K562 (cell line): Measurements from ENCODE around the gene ZNF679. TPM values are rescaled to one million over a fixed set of nuclear protein-coding genes. Genes with fewer than 3 reads are reported as not detected.
A peak's percentile ranks its signal among the peaks of the same experiment; 100 is the strongest.
"Not testable (repeated sequence)": the region's sequence is repeated elsewhere in the genome, so short reads cannot be mapped to it uniquely, and the experiment has no call there.

Source experiments
- ATAC-seq: fragments of 200-7000 bp; cut with Tn5 transposase; 3 replicates; pipeline ENCODE4 v1.9.1; 2020; ENCODE audit warnings: moderate library complexity
- BruUV-seq: library from RNA; stranded (reverse); fragments of 400-500 nt; replicated peaks from 2 replicates; lab custom pipeline; 2021; lab: Mats Ljungman, UMichigan
- CTCF ChIA-PET: fragments of 300-600 bp; formaldehyde crosslinking; extraction: SDS; loops from one replicate; lab custom pipeline; 2021; ENCODE audit warnings: low intra/inter-chr PET ratio; lab: Yijun Ruan, JAX
- POLR2A ChIA-PET: fragments of 300-600, 350-650 bp; sonication (Branson Sonifier 250); formaldehyde crosslinking; extraction: SDS; loops from one replicate; lab custom pipeline; 2021; ENCODE audit warnings: antibody characterized with exemption, inconsistent platforms; lab: Yijun Ruan, JAX
- DNase-seq, 4 experiments: peaks; one replicate each; pipeline versions ENCODE4 v3.0.0 to v3.0.0-alpha.2; 2011 to 2018; ENCODE audit warnings: low spot score in 3 of 4, mixed read lengths in 3 of 4; ENCODE audit errors: extremely low read depth in 1 of 4
- FAIRE-seq: peaks from 2 replicates; lab custom pipeline; 2011; peaks lifted over from hg19 to GRCh38; lab: Jason Lieb, UNC
- H2AFZ ChIP-seq: 2 replicates; pipeline ENCODE4 v1.6.0; 2011; ENCODE audit warnings: low read depth, low read length, control low read depth, inconsistent platforms
- H3K27ac ChIP-seq: fragments of 200-600 bp; 3 replicates; pipeline ENCODE4 v1.8.0; 2011; ENCODE audit warnings: low read depth, mild to moderate bottlenecking, control low read depth, inconsistent platforms, low read length, moderate library complexity, mixed read lengths; ENCODE audit errors: extremely low read depth
- H3K27me3 ChIP-seq, 2 experiments: fragments of 300-600 bp in 1 of 2; 2 replicates in 1 of 2; 3 replicates in 1 of 2; pipeline versions ENCODE4 v1.6.0 to v1.8.0; 2011; ENCODE audit warnings: inconsistent platforms in 2 of 2, low read length in 2 of 2, mild to moderate bottlenecking in 1 of 2, mixed read lengths in 1 of 2, moderate library complexity in 1 of 2; ENCODE audit not compliant: control insufficient read depth in 2 of 2, insufficient read depth in 2 of 2
- H3K36me3 ChIP-seq: fragments of 300-600 bp; 3 replicates; pipeline ENCODE4 v1.8.0; 2011; ENCODE audit warnings: mild to moderate bottlenecking, low read length, inconsistent platforms; ENCODE audit not compliant: control insufficient read depth, insufficient read depth
- H3K4me1 ChIP-seq, 2 experiments: fragments of 200-600 bp in 1 of 2; replicated peaks in 1 of 2; 2 replicates in 1 of 2; 3 replicates in 1 of 2; pipeline versions ENCODE4 v1.5.1 to v1.8.0; 2011; ENCODE audit warnings: inconsistent platforms in 2 of 2, low read length in 2 of 2, mild to moderate bottlenecking in 1 of 2, mixed read lengths in 1 of 2, moderate library complexity in 1 of 2; ENCODE audit not compliant: control insufficient read depth in 2 of 2, insufficient read depth in 2 of 2
- H3K4me2 ChIP-seq: 2 replicates; pipeline ENCODE4 v1.6.1; 2011; ENCODE audit warnings: low read length, control low read depth, inconsistent platforms, mixed read lengths; ENCODE audit not compliant: insufficient read depth
- H3K4me3 ChIP-seq: fragments of 200-600 bp; sonication (generic), shearing (Covaris generic); 2 replicates; pipeline ENCODE4 v1.5.1; 2016; ENCODE audit warnings: control low read depth, inconsistent platforms
- H3K79me2 ChIP-seq: fragments of 200-600 bp; 3 replicates; pipeline ENCODE4 v1.8.0; 2011; ENCODE audit warnings: low read length, inconsistent platforms; ENCODE audit not compliant: control insufficient read depth, insufficient read depth
- H3K9ac ChIP-seq, 2 experiments: 2 replicates each; pipeline versions ENCODE4 v1.6.0 to v1.6.1; 2011; ENCODE audit warnings: low read depth in 2 of 2, low read length in 2 of 2, control low read depth in 1 of 2, inconsistent platforms in 1 of 2, mild to moderate bottlenecking in 1 of 2, mixed read lengths in 1 of 2; ENCODE audit not compliant: insufficient read depth in 1 of 2
- H3K9me1 ChIP-seq: one replicate; pipeline ENCODE4 v1.6.0; 2011; ENCODE audit warnings: inconsistent platforms, mild to moderate bottlenecking, low read length, moderate library complexity; ENCODE audit not compliant: control insufficient read depth, insufficient read depth
- H3K9me3 ChIP-seq: replicated peaks from 2 replicates; pipeline ENCODE4 v1.5.1; 2011; ENCODE audit warnings: low read depth, low read length, inconsistent platforms; ENCODE audit not compliant: control insufficient read depth, insufficient read depth
- H4K20me1 ChIP-seq: replicated peaks from 2 replicates; pipeline ENCODE4 v1.6.1; 2011; ENCODE audit warnings: low read length, inconsistent platforms, mixed read lengths; ENCODE audit not compliant: control insufficient read depth, insufficient read depth
- PKNOX1 ChIP-seq: fragments of 450-650 bp; IDR thresholded peaks from 2 replicates; pipeline ENCODE4 v1.6.1; 2016
- WGBS: fragments of 100-300 bp; shearing (Covaris generic); methylation state at CpG from one replicate; pipeline ENCODE4 v1.1.6; 2016; ENCODE audit warnings: low coverage, mixed read lengths; ENCODE audit not compliant: insufficient coverage; ENCODE audit errors: missing lambda C conversion rate; 5-methylcytosine and 5-hydroxymethylcytosine counted together
- in situ Hi-C: fragments of 300-500 bp; cut with MboI; formaldehyde crosslinking; loops from 4 replicates; pipeline ENCODE4 v1.15.0; 2018; ENCODE audit warnings: inconsistent platforms, mixed read lengths
- intact Hi-C: fragments of 100-400 bp; cut with micrococcal nuclease; formaldehyde crosslinking; loops from 2 replicates; pipeline ENCODE4 v1.14.2; 2022
- polyA plus RNA-seq, 8 experiments: library from polyadenylated mRNA; depleted of rRNA in 4 of 8; stranded (reverse) in 5 of 8; unstranded in 3 of 8; fragments of >200 nt; fragmentation: Nextera tagmentation in 2 of 8; fragmentation: Illumina TruSeq in 1 of 8; extraction: Ambion mirVana in 2 of 8; extraction: Trizol in 1 of 8; gene quantifications; 2 replicates each; pipeline versions ENCODE4 v1.2.1 to v1.2.3, GENCODE V29; 2011 to 2014; ENCODE audit warnings: inconsistent platforms in 1 of 8, missing spikeins in 1 of 8
- total RNA-seq, 7 experiments: library from RNA; depleted of rRNA in 6 of 7; stranded (reverse); fragments of >200 nt in 6 of 7; fragmentation: Illumina TruSeq in 2 of 7; extraction: Trizol in 2 of 7; gene quantifications; 2 replicates each; pipeline versions ENCODE4 v1.2.1 to v1.2.3, GENCODE V29; 2011 to 2021; ENCODE audit warnings: low replicate concordance in 1 of 7

Gene ZNF679
- total and polyA plus RNA-seq, 9 of the 15 experiments (the other 6 are each of a cell fraction or from before 2014, with no cell fraction given), result not detected

DNA sequence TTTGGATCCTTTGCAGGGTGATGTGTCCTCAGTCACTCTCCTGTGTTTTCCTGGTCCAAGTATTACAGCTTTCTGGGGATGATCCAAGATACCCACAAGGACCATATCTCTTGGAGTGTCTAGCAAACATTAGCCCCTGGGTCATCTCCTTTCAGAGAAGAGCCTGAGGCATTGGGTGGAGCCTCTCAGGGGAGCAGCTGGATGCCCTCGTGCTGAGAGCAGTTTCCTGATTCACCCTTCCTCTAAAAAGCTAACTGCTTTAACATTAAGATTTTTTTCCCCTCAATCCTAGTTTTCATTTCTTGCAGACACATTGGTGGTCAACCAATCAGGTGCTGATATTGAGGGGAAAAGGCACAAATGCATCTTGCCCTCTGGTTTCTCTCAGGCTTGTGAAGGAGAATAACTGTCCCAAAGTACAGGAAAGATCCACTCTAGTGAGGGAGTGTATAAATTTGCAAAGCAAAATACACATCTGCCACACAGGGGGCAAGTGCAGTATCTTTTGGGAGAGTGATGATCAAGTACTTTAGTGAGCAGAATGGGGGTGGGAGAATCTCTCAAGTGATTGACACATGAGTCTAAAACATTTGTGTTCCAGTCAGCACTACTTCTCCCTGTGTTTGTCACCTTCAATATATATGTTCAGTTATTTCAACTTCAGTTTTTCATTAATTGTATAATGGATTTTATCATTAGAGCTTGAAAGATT, 87.9 kb downstream of the ZNF679 start:
- H3K36me3 ChIP-seq, H3K27me3 ChIP-seq, FAIRE-seq, H3K27ac ChIP-seq, CTCF ChIA-PET, H3K4me1 ChIP-seq, POLR2A ChIA-PET, BruUV-seq, H3K4me3 ChIP-seq, in situ Hi-C loops, H3K9me1 ChIP-seq, H3K9ac ChIP-seq, H4K20me1 ChIP-seq, H3K9me3 ChIP-seq, DNase-seq, intact Hi-C loops, H3K4me2 ChIP-seq, ATAC-seq, H2AFZ ChIP-seq: not testable (repeated sequence)
- H3K79me2 ChIP-seq, result peaks cover 50% of the 10 kb centered on the region
- 5% methylated on average over 1 of the region's 1 CpG for WGBS
- TF ChIP-seq PKNOX1, result peak; percentile 29; the same call in 1 of the 2 replicates

Other genes starting within 250 kb of the ZNF679 start
- gene ZNF722, start 229.6 kb upstream of the ZNF679 start, total RNA-seq (2014; rRNA removed), result not detected in 2 replicates
- not detected in 2 replicates for gene ZNF722, start 229.6 kb upstream of the ZNF679 start, total RNA-seq (2014; rRNA removed; fragmentation: Illumina TruSeq; extraction: Trizol)
- gene ZNF722, start 229.6 kb upstream of the ZNF679 start, total RNA-seq (2015; rRNA removed; fragmentation: Illumina TruSeq; extraction: Trizol), result not detected in 2 replicates
- gene ZNF722, start 229.6 kb upstream of the ZNF679 start, total RNA-seq (2021), result not detected in 2 replicates
- gene ZNF722, start 229.6 kb upstream of the ZNF679 start, polyA plus RNA-seq (2011; rRNA removed), result not detected in 2 replicates
- gene ZNF722, start 229.6 kb upstream of the ZNF679 start, polyA plus RNA-seq (2014; fragmentation: Illumina TruSeq; extraction: Trizol), result not detected in 2 replicates
- not detected for gene ZNF722, start 229.6 kb upstream of the ZNF679 start, polyA plus RNA-seq (2014; fragmentation: Nextera tagmentation; extraction: Ambion mirVana)
- not detected in 2 replicates for gene ZNF722, start 229.6 kb upstream of the ZNF679 start, polyA plus RNA-seq (2014; rRNA removed)
- gene ZNF727, start 183.0 kb upstream of the ZNF679 start, total RNA-seq (2014; rRNA removed), result not detected in 2 replicates
- gene ZNF727, start 183.0 kb upstream of the ZNF679 start, total RNA-seq (2014; rRNA removed; fragmentation: Illumina TruSeq; extraction: Trizol), result not detected in 2 replicates
- not detected in 2 replicates for gene ZNF727, start 183.0 kb upstream of the ZNF679 start, total RNA-seq (2015; rRNA removed; fragmentation: Illumina TruSeq; extraction: Trizol)
- not detected in 2 replicates for gene ZNF727, start 183.0 kb upstream of the ZNF679 start, total RNA-seq (2021)
- not detected in 2 replicates for gene ZNF727, start 183.0 kb upstream of the ZNF679 start, polyA plus RNA-seq (2011; rRNA removed)
- gene ZNF727, start 183.0 kb upstream of the ZNF679 start, polyA plus RNA-seq (2014; fragmentation: Illumina TruSeq; extraction: Trizol), result not detected in 2 replicates
- gene ZNF727, start 183.0 kb upstream of the ZNF679 start, polyA plus RNA-seq (2014; fragmentation: Nextera tagmentation; extraction: Ambion mirVana), result not detected
- not detected in 2 replicates for gene ZNF727, start 183.0 kb upstream of the ZNF679 start, polyA plus RNA-seq (2014; rRNA removed)
- gene ZNF735, start 21.3 kb upstream of the ZNF679 start, total RNA-seq (2014; rRNA removed), result not detected in 2 replicates
- gene ZNF735, start 21.3 kb upstream of the ZNF679 start, total RNA-seq (2014; rRNA removed; fragmentation: Illumina TruSeq; extraction: Trizol), result not detected in 2 replicates
- not detected in 2 replicates for gene ZNF735, start 21.3 kb upstream of the ZNF679 start, total RNA-seq (2015; rRNA removed; fragmentation: Illumina TruSeq; extraction: Trizol)
- gene ZNF735, start 21.3 kb upstream of the ZNF679 start, total RNA-seq (2021), result not detected in 2 replicates
- not detected in 2 replicates for gene ZNF735, start 21.3 kb upstream of the ZNF679 start, polyA plus RNA-seq (2011; rRNA removed)
- not detected in 2 replicates for gene ZNF735, start 21.3 kb upstream of the ZNF679 start, polyA plus RNA-seq (2014; fragmentation: Illumina TruSeq; extraction: Trizol)
- not detected for gene ZNF735, start 21.3 kb upstream of the ZNF679 start, polyA plus RNA-seq (2014; fragmentation: Nextera tagmentation; extraction: Ambion mirVana)
- gene ZNF735, start 21.3 kb upstream of the ZNF679 start, polyA plus RNA-seq (2014; rRNA removed), result not detected in 2 replicates
- 4.4 and 4.6 TPM in 2 replicates for gene ZNF736, start 85.5 kb downstream of the ZNF679 start, total RNA-seq (2014; rRNA removed)
- gene ZNF736, start 85.5 kb downstream of the ZNF679 start, total RNA-seq (2014; rRNA removed; fragmentation: Illumina TruSeq; extraction: Trizol), result 15.6 and 18.1 TPM in 2 replicates
- 12.3 and 13.9 TPM in 2 replicates for gene ZNF736, start 85.5 kb downstream of the ZNF679 start, total RNA-seq (2015; rRNA removed; fragmentation: Illumina TruSeq; extraction: Trizol)
- gene ZNF736, start 85.5 kb downstream of the ZNF679 start, total RNA-seq (2021), result 8.8 and 11.4 TPM in 2 replicates
- gene ZNF736, start 85.5 kb downstream of the ZNF679 start, polyA plus RNA-seq (2011; rRNA removed), result 10.3 and 21.3 TPM in 2 replicates
- gene ZNF736, start 85.5 kb downstream of the ZNF679 start, polyA plus RNA-seq (2014; fragmentation: Illumina TruSeq; extraction: Trizol), result 4.4 and 6.0 TPM in 2 replicates
- gene ZNF736, start 85.5 kb downstream of the ZNF679 start, polyA plus RNA-seq (2014; fragmentation: Nextera tagmentation; extraction: Ambion mirVana), result 1 to 10 TPM; 2.7 to 3.4 TPM
- 4.7 and 7.6 TPM in 2 replicates for gene ZNF736, start 85.5 kb downstream of the ZNF679 start, polyA plus RNA-seq (2014; rRNA removed)